ENCODE measurements around the gene AGGF1.
"Not testable (repeated sequence)": the region's sequence is repeated elsewhere in the genome, so short reads cannot be mapped to it uniquely, and the experiment has no call there.

The AGGF1 gene

DNA sequence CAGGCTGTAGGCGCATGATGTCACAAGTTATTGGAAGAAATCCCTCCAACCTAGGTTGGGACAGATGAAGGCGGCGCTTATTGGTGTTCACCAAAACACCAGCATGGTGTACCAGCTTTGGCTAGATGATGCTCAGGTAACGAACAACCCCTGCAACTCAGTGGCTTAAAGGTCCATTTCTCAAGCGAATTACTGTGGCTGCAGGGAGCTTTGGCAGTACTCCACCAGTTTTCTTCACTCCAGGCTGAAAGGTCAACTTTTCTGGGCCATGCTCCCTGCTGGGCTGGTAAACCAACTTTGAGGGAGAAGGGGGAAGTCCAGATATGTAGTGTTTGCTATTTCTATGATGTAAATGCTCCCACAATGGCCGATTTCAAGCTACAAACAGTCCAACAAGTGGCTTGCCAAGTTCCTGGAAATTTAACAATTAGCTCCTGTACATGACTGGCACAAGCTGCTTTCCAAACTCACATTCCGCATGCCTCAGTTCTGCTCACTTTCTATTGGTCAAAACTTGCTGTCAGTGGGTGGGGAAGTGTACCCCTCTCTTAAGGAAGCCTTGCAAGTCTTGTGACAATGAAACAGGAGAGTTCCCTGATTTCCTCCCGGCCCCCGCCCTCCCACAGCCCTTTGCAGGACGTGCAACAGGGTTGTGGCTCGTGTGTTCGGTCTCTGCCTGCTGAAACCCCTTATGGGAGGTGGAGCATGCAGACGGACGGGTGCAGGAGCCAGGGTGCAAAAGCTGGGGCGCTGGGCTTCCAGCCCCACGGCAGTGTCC lies 57.5 kb downstream of the AGGF1 start:
- DNase-seq, result peak; percentile 96

- no peak for DNase-seq
These were observed 65.0 kb downstream of the AGGF1 start for GRCh38 chr5:77095189-77095588.

- DNase-seq, result peak; percentile 32 to 50
These were observed 71.1 kb downstream of the AGGF1 start for GRCh38 chr5:77101298-77101697.

GRCh38 chr5:77102549-77102948 lies 72.3 kb downstream of the AGGF1 start:
- DNase-seq, result no peak

GRCh38 chr5:77103457-77103856 lies 73.3 kb downstream of the AGGF1 start:
- DNase-seq, result no peak

DNA sequence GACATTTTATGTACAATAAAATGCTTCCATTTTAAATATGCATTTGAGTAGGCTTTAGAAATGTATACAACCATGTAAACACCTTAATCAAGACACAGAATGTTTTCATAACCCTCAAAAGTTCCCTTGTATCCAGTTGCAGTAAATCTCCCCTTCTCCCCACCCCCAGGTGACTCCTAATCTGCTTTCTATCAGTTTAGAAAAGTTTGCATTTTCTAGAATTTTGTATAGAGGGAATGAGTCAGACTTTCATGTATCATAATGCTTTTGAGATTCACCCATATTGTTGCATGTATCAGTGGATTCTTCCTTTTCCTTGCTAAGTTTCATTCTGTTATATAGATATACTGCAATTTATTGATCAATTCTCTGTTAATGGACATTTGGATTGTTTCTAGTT lies 74.6 kb downstream of the AGGF1 start:
- no peak for DNase-seq

DNA sequence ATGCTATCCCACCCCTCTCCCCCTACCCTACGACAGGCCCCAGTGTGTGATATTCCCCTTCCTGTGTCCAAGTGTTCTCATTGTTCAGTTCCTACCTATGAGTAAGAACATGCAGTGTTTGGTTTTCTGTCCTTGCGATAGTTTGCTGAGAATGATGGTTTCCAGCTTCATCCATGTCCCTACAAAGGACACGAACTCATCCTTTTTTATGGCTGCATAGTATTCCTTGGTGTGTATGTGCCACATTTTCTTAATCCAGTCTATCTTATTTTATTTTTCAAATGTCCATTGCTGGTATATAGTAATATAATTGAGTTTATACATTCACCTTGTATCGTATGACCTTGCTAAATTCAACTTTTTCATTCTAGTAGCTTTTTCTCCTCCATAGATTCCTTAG lies 76.8 kb downstream of the AGGF1 start:
- not testable (repeated sequence) for DNase-seq
